HG02588 (cell line): ENCODE measurements around the gene ZNF644.

Source experiments
- ATAC-seq: cut with Tn5 transposase; IDR thresholded peaks from one replicate; pipeline ENCODE4 v1.9.1; 2021; ENCODE audit warnings: mild to moderate bottlenecking, moderate library complexity; ENCODE audit not compliant: unreplicated experiment

ZNF644 gene

DNA sequence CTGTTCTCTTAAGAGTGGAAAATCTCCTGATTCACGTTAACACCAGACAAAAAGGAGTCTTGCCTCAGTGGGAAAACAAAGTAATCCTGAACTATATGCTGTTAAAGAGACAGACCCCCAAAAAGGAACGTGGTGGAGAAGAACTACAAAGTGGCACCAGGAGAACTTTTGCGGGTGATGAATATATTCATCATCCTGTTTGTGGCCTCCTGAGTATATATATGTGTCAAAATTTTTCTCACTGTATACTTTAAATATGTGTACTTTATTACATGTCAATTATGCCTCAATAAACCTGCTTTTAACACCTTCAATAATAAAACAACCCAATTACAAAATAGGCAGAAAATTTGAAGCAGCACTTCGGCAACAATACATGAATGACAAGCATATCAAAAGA is 31.1 kb downstream of the ZNF644 start:
- ATAC-seq: no peak

DNA sequence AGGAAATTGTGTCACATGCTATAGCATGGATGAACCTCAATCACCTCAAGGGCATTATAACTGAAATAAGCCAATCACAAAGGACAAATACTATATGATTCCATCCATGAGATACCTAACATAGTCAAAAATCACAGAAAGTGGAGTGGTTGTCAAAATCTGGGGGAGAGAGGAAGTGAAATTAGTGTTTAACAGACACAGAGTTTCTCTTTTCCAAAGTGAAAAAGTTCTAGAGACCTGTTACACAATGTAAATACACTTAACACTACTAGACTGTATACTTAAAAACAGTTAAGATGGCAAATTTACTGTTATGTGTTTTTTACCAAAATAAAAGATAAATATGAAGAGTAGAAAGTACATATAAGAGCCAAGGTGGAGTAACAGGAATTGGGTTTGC is 31.8 kb downstream of the ZNF644 start:
- ATAC-seq: no peak

DNA sequence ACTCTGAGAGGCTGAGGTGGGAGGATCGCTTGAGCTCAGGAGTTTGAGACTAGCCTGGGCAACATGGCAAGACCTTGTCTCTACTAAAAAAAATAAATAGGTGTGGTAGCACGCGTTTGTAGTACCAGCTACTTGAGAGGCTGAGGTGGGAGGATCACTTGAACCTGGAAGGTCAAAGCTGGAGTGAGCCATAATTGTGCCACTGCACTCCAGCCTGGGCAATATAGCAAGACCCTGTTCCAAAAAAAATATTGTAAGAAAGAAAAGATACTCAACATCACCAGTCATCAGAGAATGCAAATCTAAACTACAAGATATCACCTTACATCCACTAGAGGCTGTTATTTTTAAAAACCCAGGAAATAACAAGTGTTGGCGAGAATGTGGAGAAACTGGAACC is 32.5 kb downstream of the ZNF644 start:
- ATAC-seq: no peak

DNA sequence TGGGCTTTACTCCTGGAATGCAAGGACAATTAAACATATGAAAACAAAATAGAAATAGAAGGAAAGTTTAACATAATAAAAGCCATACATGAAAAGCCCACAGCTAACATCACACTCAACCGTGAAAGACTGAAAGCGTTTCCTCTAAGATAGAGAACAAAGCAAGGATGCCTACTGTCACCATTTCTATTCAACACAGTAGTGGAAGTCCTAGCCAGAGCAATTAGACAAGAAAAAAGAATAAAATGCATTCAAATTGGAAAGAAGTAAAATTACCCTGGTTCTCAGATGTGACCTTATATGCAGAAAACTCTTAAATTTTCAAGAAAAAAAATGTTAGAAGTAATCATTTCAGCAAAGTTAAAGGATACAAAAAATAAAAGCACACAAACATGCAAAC is 34.0 kb downstream of the ZNF644 start:
- ATAC-seq: no peak

DNA sequence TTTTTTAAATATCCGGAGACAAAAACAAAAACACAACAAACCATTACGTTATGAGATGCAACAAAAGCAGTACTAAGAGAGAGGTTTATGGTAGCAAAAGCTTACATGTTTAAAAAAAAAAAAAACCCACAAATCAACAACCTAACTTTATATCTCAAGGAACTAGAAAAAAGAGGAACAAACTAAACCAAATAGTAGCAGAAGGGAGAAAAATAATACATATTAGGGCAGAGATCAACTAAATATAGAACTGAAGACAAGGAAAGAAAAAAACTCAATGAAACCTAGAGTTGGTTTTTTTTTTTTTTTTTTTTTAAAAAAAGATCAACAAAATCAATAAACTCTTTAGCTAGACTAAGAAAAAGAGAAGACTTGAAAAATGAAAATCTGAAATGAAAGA is 34.9 kb downstream of the ZNF644 start:
- ATAC-seq: no peak

DNA sequence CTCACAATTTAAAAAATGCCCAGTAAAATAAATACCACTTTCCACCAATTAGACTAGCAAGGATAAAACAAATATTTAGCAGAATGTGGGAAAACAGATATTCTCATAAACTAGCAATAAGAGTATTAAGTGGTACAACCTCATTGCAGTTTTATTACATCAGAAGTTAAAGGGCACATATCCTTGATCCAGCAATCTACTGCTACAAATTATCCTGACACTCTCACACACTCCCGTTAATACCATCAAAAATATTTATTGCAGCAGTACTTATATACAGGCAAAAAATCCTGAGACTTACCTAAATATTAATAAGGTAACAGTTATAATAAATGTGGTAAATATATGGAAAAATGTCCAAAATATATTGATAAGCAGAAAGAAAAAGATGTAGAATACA is 44.3 kb downstream of the ZNF644 start:
- ATAC-seq: no peak

DNA sequence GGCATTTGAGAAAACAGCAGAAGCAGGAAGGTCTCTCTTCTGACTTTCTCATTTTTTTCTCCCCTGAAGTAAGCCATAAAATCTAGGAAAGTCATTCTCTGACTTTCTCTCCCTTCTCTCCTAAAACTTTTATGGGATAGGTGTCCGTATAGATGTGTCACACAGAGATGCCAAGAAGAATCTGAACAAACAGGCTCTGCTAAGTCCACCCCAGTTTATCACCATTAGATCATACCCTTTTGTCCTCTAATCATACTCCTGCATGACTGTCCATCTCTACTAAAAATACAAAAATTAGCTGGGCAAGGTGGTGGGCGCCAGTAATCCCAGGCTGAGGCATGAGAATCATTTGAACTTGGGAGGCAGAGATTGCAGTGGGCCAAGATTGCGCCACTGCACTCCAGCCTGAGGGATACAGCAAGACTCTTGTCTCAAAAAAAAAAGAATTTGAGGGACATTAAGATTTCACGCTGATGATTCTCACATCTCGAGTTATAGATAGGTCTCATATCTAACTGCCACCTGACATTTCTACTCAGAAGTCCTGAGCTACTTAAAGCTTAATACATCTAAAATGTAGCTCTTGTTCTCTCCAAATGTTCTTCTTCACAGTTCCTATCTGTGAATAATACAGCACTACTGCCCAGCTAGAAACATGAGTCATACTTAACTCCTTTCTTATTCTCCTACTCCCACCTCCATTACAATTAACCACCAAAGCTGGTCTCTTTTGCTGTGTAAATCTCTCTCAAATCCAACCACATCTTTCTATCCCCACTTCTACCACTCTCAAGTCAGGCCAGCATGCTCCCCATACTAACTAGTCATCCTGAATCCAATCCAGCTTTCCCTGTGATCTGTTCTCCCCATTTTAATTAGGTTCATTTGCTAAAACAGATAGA is 47.7 kb downstream of the ZNF644 start:
- ATAC-seq: no peak

DNA sequence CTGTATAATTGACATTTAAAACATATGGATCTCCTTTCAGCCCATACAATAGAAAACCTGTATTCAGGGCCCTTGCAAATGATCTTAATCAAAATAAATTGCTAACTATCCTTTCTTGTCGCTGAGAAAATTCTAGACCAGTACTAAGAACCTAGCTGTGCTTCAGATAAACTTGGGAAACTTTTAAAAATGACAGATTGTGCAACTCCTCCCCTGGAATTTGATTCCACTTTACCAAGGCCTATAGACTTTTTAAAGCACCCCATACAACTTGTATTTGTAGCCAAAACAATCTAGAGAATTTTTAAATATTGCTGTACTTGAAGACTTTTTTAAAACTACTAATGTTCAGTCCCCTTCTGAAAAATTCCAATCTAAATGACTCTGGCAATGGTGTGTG is 51.6 kb downstream of the ZNF644 start:
- ATAC-seq: no peak

DNA sequence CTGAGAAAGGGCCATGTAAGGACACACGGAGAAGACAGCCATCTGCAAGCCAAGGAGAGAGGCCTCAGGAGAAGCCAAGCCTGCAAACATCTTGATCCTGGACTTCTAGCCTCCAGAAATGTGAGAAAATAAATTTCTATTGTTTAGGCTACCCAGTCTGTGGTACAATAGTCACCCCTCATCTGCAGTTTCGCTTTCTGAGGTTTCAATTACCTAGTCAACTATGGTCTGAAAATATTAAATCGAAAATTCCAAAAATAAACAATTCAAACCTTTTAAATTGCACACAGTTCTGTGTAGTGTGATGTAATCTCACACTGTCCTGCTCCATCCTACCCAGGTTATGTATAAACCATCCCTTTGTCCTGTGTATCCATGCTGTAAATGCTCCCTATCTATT is 52.6 kb downstream of the ZNF644 start:
- ATAC-seq: no peak

DNA sequence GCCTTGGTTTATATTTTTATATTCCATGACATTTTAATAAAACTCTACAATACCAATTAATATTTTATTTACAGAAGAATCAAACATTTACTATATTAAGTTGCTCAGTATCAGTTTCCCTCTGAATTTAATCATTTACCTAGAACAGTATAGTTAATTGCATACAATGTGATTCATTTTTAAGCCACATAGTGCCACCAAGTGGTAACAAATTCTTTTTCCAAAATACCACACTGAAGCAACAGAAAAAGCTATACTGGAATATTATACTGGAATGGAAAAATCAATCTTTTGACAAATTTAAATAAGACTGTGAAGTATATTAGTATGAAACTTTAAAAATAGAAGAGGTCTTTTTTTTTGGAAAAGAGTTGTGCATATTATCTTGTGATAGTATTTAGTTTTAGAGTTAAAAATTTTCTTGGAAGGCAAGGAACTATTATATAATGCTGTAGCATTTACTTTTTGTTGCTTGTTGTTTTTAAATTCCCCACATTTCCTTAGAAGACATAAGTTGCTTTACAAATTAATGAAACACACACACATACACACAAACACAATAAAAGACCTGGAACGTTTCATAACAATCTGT is 57.3 kb downstream of the ZNF644 start:
- no peak for ATAC-seq

DNA sequence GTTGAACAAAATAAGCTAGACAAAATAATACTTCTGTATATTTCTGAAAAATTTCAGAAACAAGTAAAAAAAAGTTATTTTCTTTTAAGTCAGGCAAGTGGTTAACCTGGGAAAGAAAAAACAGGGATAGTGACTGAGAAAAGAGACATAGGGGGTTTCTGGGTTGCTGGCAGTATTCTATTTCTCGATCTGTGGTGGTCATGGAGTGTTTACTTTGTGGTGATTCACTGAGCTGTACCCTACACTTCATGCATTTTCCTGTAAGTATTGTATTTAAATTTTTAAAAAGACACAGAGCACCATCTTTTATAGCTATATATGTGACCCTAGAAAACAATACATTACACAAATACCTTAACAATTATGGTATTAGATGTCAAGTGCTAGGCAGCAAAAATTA is 58.2 kb downstream of the ZNF644 start:
- no peak for ATAC-seq

DNA sequence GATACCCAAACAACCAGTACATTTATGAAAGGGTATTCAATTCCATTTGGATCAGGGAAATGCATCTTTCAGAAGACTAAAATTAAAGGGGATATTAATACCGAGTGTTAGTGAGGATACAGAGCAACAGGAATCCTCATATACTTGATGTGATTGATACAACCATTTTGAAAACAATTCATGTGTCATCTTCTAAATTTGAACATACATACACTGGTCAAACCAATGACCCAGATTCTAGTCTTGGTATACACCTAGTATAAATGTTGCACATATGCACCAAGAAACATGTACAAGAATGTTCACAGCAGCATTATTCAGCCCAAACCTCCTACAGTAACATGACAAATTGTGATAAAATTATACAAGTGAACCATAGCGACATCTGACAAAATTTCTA is 58.6 kb downstream of the ZNF644 start:
- ATAC-seq: no peak

DNA sequence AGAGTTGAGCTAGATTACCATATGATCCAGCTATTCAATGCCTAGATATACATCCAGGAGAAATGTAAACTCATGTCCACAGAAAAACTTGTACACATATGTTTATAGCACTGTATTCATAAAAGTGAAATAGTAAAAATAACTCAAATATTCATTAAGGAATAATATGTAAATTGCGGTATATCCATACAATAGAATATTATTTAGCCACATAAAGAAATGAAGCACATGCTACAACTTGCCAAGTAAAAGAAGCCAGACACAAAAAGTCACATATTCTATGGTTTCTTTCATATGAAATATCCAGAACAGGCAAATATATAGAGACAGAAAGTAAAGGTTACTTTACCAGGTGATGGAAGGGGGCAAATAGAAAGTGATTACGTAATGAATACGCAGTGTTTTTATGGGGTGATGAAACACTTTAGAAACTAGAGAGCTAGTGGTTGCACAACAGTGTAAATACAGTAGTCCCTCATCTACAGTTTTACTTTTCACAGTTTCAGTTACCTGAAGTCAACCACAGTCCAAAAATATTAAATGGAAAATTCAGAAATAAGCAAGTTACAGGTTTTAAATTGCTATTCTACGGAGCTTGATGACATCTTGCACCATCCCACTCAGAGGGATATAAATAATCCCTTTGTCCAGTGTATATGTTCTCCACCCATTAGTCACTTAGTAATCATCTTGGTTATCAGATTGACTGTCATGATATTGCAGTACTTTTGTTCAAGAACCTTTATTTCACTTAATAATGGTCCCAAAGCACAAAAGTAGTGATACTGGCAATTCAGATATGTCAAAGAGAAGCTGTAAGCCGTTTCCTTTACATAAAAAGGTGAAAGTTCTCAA is 62.3 kb downstream of the ZNF644 start:
- no peak for ATAC-seq

DNA sequence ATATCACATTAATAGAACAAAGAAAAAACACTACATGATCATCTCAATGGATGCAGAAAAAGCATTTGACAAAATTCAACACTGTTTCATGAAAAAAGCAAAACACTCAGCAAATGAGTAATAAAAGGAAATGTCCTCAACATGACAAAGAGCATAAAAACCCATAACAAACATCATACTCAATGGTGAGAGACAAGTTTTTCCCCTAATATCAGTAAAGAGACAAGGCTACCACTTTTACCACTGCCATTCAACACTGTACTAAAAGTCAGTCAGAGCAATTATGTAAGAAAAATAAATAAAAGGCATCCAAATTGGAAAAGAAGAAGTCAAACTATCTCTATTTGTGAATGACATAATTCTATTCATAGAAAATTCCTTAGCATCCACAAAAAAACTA is 64.3 kb downstream of the ZNF644 start:
- ATAC-seq: no peak

DNA sequence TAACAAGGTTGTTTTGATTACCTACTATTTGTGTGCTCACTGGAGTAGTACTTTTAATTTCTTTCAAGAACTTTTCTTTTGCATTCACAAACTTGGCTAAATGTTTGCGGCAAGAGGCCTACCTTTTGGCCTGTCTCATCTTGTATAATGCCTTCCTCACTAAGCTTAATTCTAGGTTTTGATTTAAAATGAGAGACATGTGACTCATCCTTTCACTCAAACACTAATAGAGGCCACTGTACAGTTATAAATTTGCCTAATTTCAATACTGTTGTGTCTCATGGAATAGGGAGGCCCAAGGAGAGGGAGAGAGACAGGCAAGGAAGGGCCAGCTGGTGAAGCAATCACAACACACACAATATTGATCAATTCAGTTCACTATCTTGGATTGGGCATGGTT is 66.1 kb downstream of the ZNF644 start:
- no peak for ATAC-seq

DNA sequence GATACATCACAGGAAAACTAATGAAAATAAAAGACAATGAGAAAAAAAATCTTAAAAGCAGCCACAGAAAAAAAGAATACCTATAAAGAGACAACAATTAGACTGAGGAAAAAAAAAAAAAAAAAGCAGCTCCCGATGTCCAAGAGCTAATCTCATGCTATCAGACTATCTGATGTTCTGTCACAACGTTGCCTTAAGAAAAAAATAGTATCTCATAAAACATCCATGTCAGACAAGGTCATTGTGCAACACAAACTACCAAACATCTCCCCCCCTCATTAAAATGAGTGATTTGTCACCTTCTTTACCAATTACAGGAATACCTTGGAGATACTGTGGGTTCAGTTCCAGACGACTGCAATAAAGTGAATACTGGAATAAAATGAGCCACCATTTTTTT is 68.9 kb downstream of the ZNF644 start:
- no peak for ATAC-seq

DNA sequence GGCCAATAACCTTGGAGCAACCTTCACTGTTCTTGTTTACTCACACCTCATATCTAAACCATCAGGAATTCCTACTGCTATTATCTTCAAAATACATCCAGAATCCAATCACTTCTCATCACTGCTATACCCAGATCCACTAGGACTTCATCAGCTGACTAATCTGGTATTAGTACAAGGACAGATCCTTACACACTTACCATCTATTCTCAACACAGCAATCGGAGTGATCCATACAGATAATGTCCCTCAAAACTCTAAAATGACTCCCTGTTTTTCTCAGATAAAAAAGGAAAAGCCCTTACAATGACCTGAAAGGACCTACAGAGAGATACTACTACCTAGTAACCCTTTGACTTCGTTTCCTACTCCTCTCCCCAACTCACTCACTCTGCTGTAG is 70.8 kb downstream of the ZNF644 start:
- ATAC-seq: no peak

DNA sequence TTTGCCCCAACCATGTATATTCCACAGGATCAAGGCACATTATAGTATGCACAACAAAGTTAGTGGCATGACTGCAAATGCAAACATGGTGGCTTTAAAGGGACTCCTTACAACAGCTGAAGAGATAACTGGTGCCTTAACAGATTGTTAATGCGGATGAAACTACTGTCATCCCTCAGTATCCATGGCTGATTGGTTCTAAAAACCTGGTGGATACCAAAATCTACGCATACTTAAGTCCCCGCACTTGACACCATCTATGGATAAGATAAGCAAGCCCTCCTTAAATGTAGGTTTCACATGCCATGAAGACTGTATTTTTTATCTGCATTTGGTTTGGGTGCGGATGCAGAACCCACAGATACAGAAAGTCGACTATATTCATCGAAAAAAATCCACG is 73.5 kb downstream of the ZNF644 start:
- ATAC-seq: no peak

DNA sequence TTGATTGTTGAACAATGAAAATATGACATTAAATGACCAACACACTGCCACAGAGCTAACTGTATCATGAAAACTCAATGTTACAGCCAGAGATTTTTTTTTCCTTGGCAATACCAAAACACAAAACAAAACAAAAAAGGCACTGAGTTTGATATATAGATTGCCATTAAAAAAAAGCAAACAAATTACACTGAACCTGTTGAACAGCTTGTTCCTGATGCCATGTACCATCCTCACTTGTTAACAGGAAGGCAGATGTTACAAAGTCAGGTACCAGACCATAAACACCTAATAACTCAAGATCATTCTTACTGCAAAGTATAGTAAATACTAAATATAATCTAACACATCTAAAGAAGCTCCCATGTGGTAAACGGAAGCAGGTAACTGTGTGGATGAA is 75.2 kb downstream of the ZNF644 start:
- no peak for ATAC-seq

DNA sequence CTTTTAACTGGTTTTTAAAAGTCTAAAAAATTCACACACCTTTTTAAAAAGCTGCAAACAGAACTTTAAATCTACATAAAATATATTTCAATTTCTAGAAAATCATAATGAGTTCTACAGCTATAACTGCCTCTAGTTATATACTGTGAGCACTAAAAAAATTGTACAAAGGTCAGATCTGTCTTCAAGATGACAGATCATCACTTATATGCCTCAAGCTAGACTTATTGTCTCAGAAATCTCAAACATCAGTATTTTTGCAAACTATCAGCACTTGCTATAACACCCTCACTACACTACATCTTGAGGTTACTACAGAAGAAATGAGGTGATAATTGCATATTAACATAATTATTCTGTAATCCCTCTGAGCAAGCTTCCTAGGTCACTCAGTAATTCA is 76.5 kb downstream of the ZNF644 start:
- ATAC-seq: no peak

DNA sequence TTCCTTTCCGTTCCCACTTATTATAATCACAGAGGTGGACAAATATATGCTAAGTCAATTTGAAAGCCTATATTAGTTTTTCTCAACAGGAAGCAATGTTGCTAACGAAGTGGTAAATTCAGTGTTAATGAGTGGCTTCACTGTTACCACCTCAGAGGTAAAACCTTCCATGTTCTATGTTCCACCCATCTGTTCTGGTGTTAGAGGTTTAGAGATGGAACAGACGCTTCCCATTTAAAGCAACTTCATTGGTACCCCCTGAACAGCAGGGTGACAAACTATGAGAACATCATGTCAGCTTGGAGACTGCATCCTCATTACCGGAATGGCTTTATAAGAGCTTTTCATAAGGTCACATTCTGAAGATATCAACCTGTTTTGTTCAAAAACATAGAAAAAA is 77.9 kb downstream of the ZNF644 start:
- ATAC-seq: no peak

DNA sequence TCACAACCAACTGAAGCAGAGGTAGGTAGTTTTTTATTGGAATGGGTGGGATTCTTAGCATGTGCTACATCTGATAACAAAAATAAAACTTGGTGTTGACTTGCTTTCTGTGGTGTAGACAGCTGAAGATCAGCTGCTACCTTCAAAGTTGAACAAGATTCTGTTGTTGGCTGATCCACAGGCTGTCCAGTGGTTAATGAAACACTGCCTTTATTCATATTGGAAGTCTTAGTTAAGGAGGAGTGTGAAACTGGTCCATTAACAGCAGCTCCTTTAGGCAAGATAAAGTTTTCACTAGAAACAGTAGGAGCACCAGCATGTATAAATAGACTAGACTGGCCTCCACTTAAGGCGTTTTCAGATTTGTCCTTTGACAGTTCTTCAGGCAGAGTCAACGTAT is 81.1 kb downstream of the ZNF644 start:
- ATAC-seq: no peak
